Astrocyte of the cerebellum (primary cell): ENCODE data around the gene FAM135A.
A peak's percentile ranks its signal among the peaks of the same experiment; 100 is the strongest.
"Not testable (repeated sequence)": the region's sequence is repeated elsewhere in the genome, so short reads cannot be mapped to it uniquely, and the experiment has no call there.

Experiments used
- DNase-seq: peaks from one replicate; pipeline ENCODE4 v3.0.0-alpha.2; 2011; ENCODE audit warnings: low read depth
- H3K4me3 ChIP-seq: 2 replicates; pipeline ENCODE4 v1.5.1; 2011; ENCODE audit warnings: mild to moderate bottlenecking, low read depth, low read length, moderate library complexity
- in situ Hi-C: cut with HindIII; loops from 2 replicates; pipeline ENCODE4 v1.10.0; 2017; ENCODE audit warnings: low sequenced_read_pairs
- TF ChIP-seq, protein P1 (sequence below): IDR thresholded peaks from 2 replicates; pipeline ENCODE4 v1.5.1; 2012; ENCODE audit warnings: low read length, low read depth, moderate library complexity, mild to moderate bottlenecking; ENCODE audit errors: missing control alignments

Gene FAM135A

DNA sequence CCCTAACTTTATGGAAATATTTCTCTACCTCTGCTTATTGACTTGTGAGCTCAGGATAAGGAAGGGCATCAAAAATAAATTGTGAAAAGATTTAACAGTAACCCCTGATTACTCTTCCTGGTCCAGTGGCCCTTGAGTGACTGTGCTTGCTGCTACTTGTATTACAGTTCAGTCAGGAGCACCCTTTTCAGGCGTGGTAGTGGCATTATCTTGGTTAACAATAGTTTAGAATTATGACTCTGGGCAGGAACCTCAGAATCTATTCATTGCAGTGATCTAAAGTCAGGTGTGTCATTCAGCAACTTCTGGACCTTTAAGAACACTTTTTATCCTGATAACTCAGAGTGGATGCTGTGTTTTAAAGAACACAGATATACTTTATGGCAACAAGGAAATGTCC is 43.4 kb downstream of the FAM135A start:
- in situ Hi-C loops: no loop called here
- no peak overlapping the region for H3K4me3 ChIP-seq
- no peak for DNase-seq
- TF ChIP-seq, protein P1, sequence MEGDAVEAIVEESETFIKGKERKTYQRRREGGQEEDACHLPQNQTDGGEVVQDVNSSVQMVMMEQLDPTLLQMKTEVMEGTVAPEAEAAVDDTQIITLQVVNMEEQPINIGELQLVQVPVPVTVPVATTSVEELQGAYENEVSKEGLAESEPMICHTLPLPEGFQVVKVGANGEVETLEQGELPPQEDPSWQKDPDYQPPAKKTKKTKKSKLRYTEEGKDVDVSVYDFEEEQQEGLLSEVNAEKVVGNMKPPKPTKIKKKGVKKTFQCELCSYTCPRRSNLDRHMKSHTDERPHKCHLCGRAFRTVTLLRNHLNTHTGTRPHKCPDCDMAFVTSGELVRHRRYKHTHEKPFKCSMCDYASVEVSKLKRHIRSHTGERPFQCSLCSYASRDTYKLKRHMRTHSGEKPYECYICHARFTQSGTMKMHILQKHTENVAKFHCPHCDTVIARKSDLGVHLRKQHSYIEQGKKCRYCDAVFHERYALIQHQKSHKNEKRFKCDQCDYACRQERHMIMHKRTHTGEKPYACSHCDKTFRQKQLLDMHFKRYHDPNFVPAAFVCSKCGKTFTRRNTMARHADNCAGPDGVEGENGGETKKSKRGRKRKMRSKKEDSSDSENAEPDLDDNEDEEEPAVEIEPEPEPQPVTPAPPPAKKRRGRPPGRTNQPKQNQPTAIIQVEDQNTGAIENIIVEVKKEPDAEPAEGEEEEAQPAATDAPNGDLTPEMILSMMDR: no peak

DNA sequence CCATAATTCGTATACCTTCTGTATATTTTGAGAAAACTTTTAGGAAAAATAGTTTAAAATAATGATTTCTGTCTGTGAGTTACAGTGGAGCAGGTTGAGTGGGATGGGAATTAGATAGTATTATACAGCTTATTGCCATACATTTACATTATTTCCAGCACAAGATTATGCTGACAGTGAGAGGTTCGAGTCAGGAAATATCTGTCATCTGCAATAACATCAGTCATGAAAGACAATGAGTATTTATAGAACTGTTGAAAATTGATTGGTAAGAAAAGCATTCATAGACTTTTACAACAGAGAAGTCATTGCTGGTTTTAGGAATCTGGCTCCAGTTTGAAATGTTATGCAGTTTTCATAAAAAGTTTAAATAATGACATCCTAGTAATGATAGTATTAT is 45.9 kb downstream of the FAM135A start:
- in situ Hi-C loops: no loop called here
- TF ChIP-seq, protein P1: no peak
- DNase-seq: no peak

GRCh38 chr6:70459699-70460098 is 46.4 kb downstream of the FAM135A start:
- H3K4me3 ChIP-seq, in situ Hi-C loops, DNase-seq: not testable (repeated sequence)

More for the DNA sequence above, 45.9 kb downstream of the FAM135A start:
- H3K4me3 ChIP-seq: no peak overlapping the region

DNA sequence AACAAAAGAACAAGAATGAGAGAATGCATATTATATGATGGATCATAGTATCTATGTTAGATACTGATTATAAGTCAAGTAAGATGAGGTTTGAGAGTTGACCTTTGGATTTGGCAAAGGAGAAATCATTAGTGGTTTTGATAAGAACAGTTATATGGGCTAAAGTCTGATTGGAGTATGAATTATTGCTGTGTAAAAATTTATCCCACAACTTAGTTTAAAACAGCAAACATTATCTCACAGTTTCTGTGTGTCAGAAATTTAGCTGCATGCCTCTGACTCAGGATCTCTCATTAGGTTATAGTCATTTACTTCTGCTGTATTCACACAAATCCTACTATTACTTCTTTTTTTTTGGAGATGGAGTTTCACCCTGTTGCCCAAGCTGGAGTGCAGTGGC is 56.7 kb downstream of the FAM135A start:
- in situ Hi-C loops: no loop called here
- DNase-seq: no peak
- H3K4me3 ChIP-seq: no peak overlapping the region
- TF ChIP-seq, protein P1: no peak

- in situ Hi-C loops, DNase-seq, H3K4me3 ChIP-seq: not testable (repeated sequence)
Observed at GRCh38 chr6:70470510-70470909, 57.2 kb downstream of the FAM135A start.

GRCh38 chr6:70474751-70475150 is 61.4 kb downstream of the FAM135A start:
- TF ChIP-seq, protein P1: no peak
- DNase-seq: peak; percentile 45
- H3K4me3 ChIP-seq: no peak overlapping the region
- in situ Hi-C loops: no loop called here

DNA sequence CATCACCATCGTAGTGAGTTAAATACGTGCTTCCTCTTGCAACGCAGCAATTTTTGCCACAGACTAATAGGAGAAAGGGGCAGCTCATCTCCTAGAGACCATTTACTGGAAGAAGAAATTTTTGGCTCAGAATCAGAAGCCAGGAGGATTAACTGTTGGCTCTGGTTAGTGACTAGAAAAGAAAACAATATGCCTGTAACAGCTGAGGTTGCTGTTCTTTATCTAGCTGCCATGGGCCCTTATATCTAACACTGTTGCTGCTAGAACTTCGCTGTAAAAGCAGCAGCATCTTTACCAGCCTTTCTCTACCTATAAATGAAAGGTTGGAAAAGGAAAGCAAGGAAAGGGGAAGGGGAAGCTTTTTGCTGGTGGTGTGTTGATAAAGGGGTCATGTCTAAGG is 65.9 kb downstream of the FAM135A start:
- H3K4me3 ChIP-seq: no peak overlapping the region
- TF ChIP-seq, protein P1: no peak
- in situ Hi-C loops: no loop called here
- peak; percentile 53 for DNase-seq

- DNase-seq, in situ Hi-C loops, H3K4me3 ChIP-seq: not testable (repeated sequence)
Observed at GRCh38 chr6:70486638-70487037, 73.3 kb downstream of the FAM135A start.
